GM12873 (cell line): ENCODE data around the gene SFXN2.

ENCODE experiments used
- CTCF ChIP-seq: IDR thresholded peaks from 2 replicates; pipeline ENCODE4 v1.5.1; 2012; ENCODE audit warnings: low read depth, mild to moderate bottlenecking, moderate library complexity, low read length, control low read depth; ENCODE audit not compliant: insufficient read depth; ENCODE audit errors: missing control alignments

SFXN2 gene

GRCh38 chr10:102705531-102705930 is 8.9 kb upstream of the SFXN2 start:
- TF ChIP-seq CTCF: no peak

DNA sequence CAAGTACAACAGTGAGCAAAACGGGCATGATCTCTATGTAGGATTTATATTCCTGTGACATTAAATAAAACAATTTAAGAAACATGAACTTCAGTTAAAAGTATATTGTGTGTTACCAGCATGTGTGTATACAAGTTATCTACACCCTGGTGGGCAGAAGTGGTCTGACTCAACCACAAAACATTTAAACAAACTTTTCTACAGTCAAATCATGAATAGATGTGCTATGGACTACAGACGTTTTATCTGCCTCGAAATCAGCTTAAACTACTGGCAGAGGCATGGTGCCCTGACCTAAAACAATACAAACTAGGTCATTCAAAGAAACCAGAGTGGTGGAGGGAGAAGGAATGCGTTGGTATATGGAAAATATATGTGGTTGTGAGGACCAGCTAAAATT is 3.8 kb upstream of the SFXN2 start:
- no peak for TF ChIP-seq CTCF

GRCh38 chr10:102712089-102712488 is 2.3 kb upstream of the SFXN2 start:
- no peak for TF ChIP-seq CTCF

DNA sequence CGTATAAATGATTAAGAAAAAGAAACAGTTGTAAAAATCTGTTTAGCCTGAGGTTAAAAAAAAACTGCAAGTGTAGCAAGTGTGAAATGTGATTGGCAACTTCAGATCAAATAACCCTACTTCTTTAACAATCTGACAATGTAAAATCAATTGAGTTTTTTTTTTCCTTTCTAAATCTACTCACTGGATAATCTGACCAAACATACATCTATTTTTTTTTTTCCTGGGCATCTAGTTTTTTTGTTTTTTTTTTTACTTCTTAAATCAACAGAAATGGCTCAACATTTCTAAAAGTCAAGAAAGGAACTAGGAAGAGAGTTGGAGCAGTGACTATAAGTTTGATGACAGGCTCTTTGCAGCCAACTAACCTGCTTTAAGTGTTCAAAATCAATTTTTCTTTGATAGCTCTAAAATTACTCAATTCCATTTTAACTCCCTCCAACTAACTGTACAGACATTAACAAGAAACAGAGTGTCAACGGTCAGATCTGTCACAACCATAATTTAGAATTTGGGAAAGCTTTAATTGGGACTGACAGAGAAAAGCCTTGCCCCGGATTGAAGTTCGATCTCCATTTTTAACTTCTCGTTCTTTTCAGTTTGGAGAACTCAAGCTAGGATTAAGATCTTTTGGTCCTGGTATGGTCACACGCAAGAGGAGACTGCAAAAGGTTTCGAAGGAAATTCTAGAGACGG is 1.4 kb upstream of the SFXN2 start:
- TF ChIP-seq CTCF: no peak

DNA sequence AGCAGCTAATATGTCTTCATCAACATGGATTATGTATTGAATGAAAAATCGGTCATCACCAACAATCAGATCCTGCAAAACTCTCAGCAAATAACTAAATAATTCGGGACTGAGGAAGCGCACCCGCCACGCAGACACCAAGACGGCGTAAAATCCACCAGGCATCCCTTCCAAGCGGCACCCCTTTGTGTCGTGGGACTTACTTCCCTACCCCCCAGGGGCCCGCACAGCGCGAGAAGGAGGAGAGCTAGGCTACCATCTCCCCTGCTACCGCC is 960 bp upstream of the SFXN2 start:
- TF ChIP-seq CTCF: no peak

- TF ChIP-seq CTCF: peak; percentile 72
Measured at GRCh38 chr10:102713814-102714620, 419 bp upstream of the SFXN2 start, which contains the start of gene ARL3. Gene ARL3, minus strand, starts transcription at chr10:102714397. Its CDS starts 122 bp downstream, at chr10:102714275.

- TF ChIP-seq CTCF: no peak
Measured at GRCh38 chr10:102715880-102716279, 1.4 kb downstream of the SFXN2 start.
